ENCODE measurements around the gene VIL1.

GRCh38 chr2:218396688-218397462 is 22.0 kb upstream of the VIL1 start:
- TF ChIP-seq CTCF (conservative IDR thresholded peaks at IDR 0.05; ENCODE audit: low read depth, low read length) (no peak), EZH2 (IDR thresholded peaks at IDR 0.05; ENCODE audit: low read length, unreplicated experiment) (no peak), EZH2phosphoT487 (IDR thresholded peaks at IDR 0.05; ENCODE audit: borderline replicate concordance, low read length) (peak; percentile 63; the same call in 1 of the 2 replicates)
